Measurements from ENCODE around the gene PBX4.
A peak's percentile ranks its signal among the peaks of the same experiment; 100 is the strongest.

The PBX4 gene

GRCh38 chr19:19649155-19649554 is 30.7 kb upstream of the PBX4 start:
- H3K27ac ChIP-seq = no peak overlapping the region
- TF ChIP-seq CTCF (IDR thresholded peaks at IDR 0.05) (no peak), ZFX (IDR thresholded peaks at IDR 0.05; ENCODE audit: borderline replicate concordance) (no peak)

DNA sequence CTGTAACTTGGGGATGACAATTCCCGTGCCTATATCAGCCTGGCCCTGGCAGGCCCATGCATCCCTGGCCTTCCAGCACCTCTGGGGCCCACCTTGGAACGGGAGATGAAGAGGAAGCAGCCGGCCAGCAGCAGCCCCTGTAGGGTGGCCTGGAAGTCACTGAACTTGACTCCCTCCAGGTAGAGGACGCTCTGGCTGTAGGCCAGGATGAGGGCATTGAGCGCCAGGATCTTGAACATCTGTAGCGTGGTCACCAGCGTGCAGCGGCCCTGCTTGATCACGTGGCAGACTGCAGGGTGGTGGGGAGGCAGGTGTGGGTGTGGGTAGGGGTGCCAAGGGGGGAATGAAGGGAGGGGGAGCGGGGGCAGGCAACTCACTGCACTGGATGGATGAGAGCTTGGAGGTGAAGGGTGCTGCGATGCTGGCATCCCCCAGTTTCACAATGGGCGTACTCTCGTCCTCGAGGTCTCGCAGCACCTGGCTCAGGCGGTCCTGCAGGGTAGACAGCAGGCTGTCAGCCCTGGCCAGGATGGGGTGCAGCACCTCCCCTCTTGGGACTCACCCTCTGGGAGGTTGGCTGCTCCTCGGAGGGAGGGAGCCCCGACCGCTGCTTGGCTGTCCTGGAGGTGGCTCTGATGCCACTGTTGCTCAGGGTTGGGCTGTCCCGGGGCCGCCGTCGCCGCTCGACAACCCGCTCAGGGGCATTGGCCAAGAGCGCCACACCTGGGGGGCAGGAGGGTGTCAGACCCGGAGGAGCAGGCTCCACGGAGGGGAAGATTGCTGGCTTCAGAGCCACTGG is 28.7 kb upstream of the PBX4 start:
- H3K27ac ChIP-seq = no peak overlapping the region
- TF ChIP-seq ZFX (IDR thresholded peaks at IDR 0.05; ENCODE audit: borderline replicate concordance) = no peak
- TF ChIP-seq CTCF (IDR thresholded peaks at IDR 0.05) = no peak

DNA sequence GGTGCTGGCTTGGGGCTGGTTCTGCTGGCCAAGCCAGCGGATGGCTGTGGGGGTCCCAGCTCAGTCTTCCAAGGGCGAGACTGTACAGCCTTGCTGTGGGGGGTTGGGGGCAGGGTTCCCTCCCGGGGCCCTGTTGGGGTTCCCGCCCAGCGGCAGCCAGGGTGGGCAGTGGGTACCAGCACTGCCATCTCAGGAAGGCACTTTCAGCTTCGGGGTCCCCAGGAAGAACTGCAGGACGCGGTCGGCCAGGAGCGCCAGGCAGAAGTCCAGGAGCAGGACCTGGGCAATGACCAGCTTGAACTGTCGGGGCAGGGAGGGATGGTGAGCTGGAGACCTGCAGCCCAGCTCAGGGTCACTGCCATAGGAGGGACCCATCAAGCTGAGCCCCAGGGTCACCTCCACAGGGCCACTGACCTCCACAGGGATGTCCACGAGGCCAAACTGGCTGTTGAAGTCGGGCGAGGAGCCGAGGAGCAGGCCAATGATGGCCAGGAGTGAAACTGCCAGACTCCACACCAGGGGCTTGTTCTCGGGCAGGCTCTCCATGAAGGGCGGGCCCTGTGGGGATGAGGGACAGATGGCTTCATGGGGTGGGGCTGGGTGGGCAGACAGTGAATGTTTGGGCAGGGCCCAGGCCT is 26.9 kb upstream of the PBX4 start:
- no peak overlapping the region for H3K27ac ChIP-seq
- TF ChIP-seq ZFX (IDR thresholded peaks at IDR 0.05; ENCODE audit: borderline replicate concordance) = no peak
- TF ChIP-seq CTCF (IDR thresholded peaks at IDR 0.05) = no peak

GRCh38 chr19:19644054-19644388 is 25.5 kb upstream of the PBX4 start:
- peak overlapping the region; percentile 80 for H3K27ac ChIP-seq

DNA sequence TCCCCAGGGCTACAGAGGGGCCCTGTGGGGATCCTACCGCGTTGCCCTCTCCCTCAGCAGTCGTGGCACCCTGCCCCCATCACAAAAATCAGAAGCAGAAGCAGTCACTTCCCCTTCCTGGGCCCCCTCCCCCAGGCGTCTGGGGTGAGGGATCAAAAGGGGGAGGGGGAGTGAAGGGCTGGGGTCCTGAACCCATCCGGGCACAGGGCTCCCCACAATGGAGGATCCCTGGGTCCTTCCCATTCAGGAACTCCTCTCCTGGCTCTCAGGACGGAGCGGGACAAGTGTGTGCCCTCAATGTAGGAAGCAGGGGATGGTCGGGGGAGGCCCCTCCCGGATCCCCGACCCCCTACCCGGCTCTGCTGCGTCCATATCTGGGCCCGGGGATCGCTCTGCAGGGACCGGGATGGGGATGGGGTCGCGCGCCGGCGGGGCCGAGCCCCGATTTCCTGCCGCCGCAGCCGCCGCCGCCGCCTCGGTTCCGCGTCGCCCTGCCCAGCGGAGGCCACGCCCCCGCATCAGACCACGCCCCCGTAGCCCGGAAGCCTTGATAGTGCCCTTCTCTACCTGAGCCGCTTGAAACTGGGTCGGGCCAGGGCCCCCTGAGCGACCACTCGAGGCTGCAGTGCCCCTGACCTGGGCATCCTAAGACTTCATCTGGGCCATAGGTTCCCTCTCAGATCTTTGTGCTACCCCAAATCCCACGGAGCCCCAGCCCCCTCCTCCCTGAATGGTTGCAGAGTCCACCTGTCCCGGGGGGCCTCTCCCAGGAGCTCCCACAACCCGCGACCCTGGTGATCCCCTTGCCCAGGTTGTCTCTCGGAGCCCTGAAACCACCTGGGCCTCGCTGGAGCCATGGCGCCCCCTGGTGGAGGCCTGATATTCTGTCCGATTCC is 24.9 kb upstream of the PBX4 start, which contains the start of gene GMIP:
Gene GMIP (minus strand): TSS at position 500 of the 896 bp plus-strand sequence. CDS start 128 bp downstream, at position 372.
- H3K27ac ChIP-seq = peak within 1 kb of the TSS; percentile 80
- TF ChIP-seq CTCF (IDR thresholded peaks at IDR 0.05) (peak; percentile 94), ZFX (IDR thresholded peaks at IDR 0.05; ENCODE audit: borderline replicate concordance) (no peak)

More at GRCh38 chr19:19644054-19644388, 25.5 kb upstream of the PBX4 start:
- TF ChIP-seq CTCF (IDR thresholded peaks at IDR 0.05) (peak; percentile 59), ZFX (IDR thresholded peaks at IDR 0.05; ENCODE audit: borderline replicate concordance) (no peak)

DNA sequence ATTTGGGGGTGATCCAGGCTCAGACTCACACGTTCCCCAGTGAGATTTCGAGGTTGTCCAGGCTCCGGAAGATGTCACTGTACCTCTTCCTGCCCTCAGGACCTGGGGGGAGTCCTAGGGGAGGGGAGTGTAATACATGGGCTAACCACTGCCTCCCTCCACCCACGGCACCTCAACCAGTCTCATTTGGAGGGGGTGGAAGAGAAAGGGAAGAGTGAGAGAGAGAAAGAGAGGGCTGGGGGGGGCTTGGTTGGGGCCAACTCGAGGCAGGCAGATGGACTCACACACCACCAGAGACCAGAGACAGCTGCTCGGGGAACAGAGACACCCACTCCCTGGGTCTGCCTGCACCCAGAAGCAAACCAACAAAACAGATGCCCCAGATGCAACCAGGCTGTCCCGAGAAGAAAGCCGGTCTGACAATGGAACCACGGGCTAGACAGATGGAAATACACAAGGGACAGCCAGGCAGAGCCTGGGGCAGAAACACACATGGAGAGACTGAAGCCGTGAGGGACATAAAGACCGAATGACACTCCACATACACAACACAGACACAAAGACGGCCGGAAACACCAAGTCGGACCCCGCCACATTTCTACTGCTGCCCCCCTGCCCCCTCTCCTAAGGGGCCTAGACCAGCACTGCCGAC is 24.1 kb upstream of the PBX4 start:
- H3K27ac ChIP-seq = peak overlapping the region; percentile 80

More for the DNA sequence above, 24.1 kb upstream of the PBX4 start:
- TF ChIP-seq ZFX (IDR thresholded peaks at IDR 0.05; ENCODE audit: borderline replicate concordance) (no peak), CTCF (IDR thresholded peaks at IDR 0.05) (no peak)
